SKM-1 treated with dmso at 0.1 percent for 144 hours (cell line): ENCODE measurements around the gene CAPN2.

Experiments
- DNase-seq: peaks from one replicate; lab custom pipeline; 2025; ENCODE audit not compliant: unreplicated experiment; lab: John Stamatoyannopoulos, UW

CAPN2 gene

DNA sequence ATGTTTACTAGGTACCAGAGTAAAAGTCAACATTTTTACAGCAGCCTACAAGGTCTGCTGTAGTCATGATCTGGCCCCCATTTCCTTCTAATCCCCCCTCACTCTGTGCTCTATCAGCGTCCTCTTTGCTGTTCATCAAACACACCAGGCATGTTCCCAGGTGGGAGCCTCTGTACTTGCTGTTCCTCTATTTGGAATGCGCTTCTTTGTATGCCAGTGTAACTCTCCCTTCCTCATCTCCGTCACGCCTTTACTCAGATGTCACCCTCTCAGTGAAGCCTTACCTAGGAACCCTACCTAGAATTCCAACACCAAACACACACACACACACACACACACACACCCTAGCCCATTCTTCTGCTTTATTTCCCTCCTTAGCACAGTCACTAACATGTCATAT is 112.4 kb downstream of the CAPN2 start:
- no peak for DNase-seq
